ENCODE data around the gene UBR1.
"Not testable (repeated sequence)": the region's sequence is repeated elsewhere in the genome, so short reads cannot be mapped to it uniquely, and the experiment has no call there.

The UBR1 gene

DNA sequence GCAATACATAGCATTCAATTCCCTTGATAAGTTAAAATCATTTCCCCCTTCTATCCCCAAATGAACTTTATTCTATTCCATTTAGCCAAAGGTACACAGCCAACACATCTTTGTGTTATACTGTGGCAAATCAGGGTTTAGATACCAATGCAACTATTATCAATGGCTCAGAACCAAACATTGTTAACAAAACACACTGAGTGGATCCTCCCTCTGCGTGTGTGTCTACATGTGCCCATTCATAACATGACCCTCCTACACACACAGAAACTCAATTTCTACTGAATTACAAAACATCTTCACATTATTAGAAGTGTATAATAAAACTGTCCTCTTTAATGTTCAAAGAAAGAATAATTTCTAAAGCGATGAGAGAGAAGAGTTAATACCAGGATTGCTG, 186.5 kb downstream of the UBR1 start:
- FAIRE-seq (peak; percentile 83), DNase-seq (ENCODE audit: insufficient read length) (no peak)
- TF ChIP-seq POLR2AphosphoS5 (IDR thresholded peaks at IDR 0.05; ENCODE audit: low read depth, low read length) (no peak), POLR2A (IDR thresholded peaks at IDR 0.05; ENCODE audit: low read depth, low read length) (no peak), TAF1 (IDR thresholded peaks at IDR 0.05; ENCODE audit: borderline replicate concordance, low read depth, low read length) (no peak)

DNA sequence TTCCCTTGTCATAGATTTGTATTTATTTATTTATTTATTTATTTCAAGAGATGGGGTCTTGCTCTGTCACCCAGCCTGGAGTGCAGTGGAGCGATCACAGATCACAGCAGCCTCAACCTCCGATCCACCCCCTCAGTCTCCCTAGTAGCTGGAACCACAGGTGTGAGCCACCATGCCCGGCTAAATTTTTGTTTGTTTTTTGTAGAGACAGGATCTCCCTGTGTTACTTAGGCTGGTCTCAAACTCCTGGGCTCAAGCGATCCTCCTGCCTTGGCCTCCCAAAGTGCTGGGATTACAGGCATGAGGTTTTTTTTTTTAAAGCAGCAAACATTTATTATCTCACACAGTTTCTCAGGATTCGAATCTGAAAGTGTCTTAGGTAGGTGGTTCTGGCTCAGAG, 187.8 kb downstream of the UBR1 start:
- DNase-seq (ENCODE audit: insufficient read length): no peak
- no peak for TF ChIP-seq TAF1 (IDR thresholded peaks at IDR 0.05; ENCODE audit: borderline replicate concordance, low read depth, low read length)
- TF ChIP-seq POLR2AphosphoS5 (IDR thresholded peaks at IDR 0.05; ENCODE audit: low read depth, low read length): no peak
- TF ChIP-seq POLR2A (IDR thresholded peaks at IDR 0.05; ENCODE audit: low read depth, low read length): no peak
- FAIRE-seq: no peak

DNA sequence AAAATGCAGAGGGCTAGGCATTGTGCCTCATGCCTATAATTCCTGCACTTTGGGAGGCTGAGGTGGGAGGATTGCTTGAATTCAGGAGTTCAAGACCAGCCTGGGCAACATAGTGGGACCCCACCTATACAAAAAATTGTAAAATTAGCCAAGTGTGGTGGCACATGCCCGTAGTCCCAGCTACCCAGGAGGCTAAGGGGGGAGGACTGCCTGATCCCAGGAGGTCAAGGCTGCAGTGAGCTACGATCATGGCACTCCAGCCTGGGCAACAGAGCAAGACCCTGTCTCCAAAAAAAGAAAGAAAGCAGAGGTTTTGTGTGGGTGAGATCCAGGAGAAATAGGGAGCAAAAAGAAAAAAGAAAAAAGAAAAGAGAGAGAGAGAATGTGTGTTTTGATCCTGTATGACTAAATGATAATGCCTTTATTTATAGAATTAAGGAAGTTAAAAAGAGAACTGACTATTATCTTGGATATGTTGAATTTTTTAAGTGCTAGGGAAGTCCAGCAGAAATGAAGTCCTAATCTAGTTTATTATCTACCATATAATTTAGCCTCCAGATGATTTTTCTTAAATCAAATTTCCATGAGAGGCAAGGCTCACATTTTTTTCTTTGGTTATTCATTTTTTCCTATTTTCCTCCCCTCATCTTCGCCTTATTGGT, 190.1 kb downstream of the UBR1 start:
- no peak for TF ChIP-seq TAF1 (IDR thresholded peaks at IDR 0.05; ENCODE audit: borderline replicate concordance, low read depth, low read length)
- no peak for TF ChIP-seq POLR2A (IDR thresholded peaks at IDR 0.05; ENCODE audit: low read depth, low read length)
- no peak for TF ChIP-seq POLR2AphosphoS5 (IDR thresholded peaks at IDR 0.05; ENCODE audit: low read depth, low read length)
- FAIRE-seq: no peak
- DNase-seq (ENCODE audit: insufficient read length): no peak

DNA sequence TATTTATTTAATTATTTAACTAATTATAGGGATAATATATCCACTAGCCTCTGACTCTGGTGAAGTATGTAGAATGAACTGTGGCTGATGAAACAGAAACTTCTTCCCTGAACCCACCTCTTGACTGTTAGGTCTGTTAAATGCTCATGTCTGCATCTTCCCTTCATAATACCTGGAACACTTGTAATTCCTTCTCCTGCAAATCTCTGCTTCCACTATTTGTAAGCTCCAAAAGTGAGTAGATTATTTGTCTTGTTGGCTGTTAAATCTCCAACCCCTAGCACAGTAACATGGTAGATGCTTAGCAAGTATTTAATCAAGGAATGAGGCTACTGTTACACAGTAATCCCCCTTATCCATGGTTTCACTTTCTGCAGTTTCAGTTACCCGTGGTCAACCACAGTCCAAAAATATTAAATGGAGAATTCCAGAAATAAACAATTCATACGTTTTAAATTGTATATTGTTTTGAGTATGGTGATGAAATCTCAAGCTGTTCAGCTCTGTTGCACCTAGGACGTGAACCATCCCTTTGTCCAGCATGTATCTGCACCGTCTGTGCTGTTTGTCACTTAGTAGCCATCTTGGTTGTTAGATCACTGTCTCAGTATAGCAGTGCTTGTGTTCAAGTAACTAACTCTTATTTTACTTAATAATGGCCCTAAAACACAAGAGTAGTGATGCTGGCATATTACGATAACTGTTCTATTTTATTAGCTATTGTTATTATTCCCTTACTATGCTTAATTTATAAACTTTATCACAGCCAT, 190.9 kb downstream of the UBR1 start:
- DNase-seq (ENCODE audit: insufficient read length) (no peak), FAIRE-seq (no peak)
- TF ChIP-seq POLR2AphosphoS5 (IDR thresholded peaks at IDR 0.05; ENCODE audit: low read depth, low read length) (no peak), TAF1 (IDR thresholded peaks at IDR 0.05; ENCODE audit: borderline replicate concordance, low read depth, low read length) (no peak), POLR2A (IDR thresholded peaks at IDR 0.05; ENCODE audit: low read depth, low read length) (no peak)

DNA sequence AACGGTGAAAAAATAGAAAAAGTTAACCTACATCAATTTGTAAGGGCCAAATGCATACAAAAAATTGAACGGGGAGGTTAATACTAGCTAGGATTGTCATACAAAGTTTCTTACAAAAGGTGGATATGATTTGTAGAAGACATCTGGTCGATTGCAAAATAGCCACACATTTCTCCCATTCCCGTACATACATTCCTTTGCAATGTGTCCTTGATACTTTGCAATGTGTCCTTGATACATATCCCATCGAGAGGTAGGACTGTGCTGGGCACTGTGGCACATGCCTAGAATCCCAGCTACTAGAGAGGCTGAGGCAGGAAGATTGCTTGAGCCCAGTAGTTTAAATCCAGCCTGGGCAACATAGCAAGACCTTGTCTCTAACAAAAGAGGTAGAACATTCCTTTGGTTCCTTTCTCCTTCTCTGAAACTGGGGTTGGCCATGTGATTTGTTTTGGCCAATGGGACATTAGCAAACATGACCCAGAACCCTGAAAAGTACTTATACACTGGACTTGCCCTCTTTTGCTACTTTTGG, 194.7 kb downstream of the UBR1 start:
- peak; percentile 24 for FAIRE-seq
- TF ChIP-seq TAF1 (IDR thresholded peaks at IDR 0.05; ENCODE audit: borderline replicate concordance, low read depth, low read length): no peak
- no peak for TF ChIP-seq POLR2AphosphoS5 (IDR thresholded peaks at IDR 0.05; ENCODE audit: low read depth, low read length)
- TF ChIP-seq POLR2A (IDR thresholded peaks at IDR 0.05; ENCODE audit: low read depth, low read length): no peak
- no peak for DNase-seq (ENCODE audit: insufficient read length)

DNA sequence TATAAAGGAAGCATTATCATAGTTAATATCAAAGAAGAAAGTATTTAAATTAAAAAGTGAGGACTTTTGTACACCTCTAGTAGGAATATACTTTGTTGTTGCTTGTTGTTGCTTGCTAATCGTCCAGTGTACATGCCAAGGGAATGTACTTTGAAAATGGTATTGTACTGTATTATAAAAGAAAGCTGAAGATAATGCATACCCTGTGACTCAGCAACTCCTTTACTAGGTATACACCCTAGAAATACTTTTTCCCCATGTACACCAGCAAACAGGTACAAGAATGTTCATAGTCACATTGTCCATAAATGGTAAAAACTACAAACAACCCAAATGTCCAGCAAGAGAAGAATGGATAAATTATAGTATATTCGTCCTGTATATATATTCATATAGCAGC, 197.3 kb downstream of the UBR1 start:
- TF ChIP-seq POLR2A (IDR thresholded peaks at IDR 0.05; ENCODE audit: low read depth, low read length) (no peak), TAF1 (IDR thresholded peaks at IDR 0.05; ENCODE audit: borderline replicate concordance, low read depth, low read length) (no peak), POLR2AphosphoS5 (IDR thresholded peaks at IDR 0.05; ENCODE audit: low read depth, low read length) (no peak)
- FAIRE-seq: no peak

DNA sequence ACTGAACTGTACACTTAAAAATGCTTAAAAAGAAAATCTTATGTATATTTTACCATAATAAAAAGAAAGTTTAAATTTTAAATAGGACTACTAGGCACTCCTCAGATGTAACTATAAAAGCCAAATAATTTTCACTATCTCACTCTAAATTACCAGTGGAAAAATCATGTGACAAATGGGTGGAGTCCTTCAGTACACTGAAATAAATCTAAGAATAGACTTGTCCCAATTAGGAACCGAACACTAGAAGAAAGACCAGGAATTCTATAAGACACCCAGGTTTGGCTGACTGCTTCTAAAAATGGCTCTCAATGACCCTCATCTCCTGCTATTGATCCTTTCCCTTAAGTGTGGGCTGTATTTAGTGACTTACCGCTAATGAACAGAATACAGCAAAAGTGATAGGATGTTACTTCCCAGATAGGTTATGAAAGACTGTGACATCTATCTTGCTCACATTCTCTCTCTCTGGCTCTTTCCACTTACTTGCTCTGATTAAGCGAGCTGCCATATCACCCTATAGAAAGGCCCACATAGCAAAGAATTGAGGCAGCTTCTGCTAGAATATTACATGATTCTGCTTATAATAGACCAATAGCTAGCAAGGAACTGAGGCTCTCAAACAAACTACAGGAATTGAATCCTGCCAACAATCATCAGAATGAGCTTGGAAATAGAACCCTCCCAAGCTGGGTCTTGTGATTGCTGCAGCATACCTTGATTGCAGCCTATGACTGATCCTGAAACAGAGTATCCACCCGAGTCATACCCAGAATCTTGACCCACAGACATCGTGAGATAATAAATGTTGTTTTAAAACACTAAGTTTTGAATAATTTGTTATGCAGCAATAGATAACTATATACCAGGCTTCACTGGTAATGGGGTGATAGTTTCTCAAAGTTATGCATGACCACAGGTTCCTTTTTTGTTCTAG, 202.2 kb downstream of the UBR1 start:
- FAIRE-seq (no peak), DNase-seq (ENCODE audit: insufficient read length) (no peak)

More for the DNA sequence above, 197.3 kb downstream of the UBR1 start:
- no peak for DNase-seq (ENCODE audit: insufficient read length)

DNA sequence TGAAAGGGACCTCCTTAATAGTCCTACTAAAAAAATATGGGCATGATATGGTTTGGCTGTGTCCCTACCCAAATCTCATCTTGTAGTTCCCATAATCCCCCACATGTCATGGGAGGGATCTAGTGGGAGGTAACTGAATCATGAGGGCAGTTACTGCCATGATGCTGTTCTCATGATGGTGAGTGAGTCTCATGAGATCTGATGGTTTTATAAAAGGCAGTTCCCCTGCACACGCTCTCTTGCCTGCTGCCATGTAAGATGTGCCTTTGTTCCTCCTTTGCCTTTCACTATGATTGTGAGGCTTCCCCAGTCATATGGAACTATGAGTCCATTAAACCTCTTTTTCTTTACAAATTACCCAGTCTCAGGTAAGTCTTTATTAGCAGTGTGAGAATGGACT, 211.9 kb downstream of the UBR1 start:
- FAIRE-seq; DNase-seq (ENCODE audit: insufficient read length): not testable (repeated sequence)

More for the DNA sequence above, 202.2 kb downstream of the UBR1 start:
- no peak for TF ChIP-seq TAF1 (IDR thresholded peaks at IDR 0.05; ENCODE audit: borderline replicate concordance, low read depth, low read length)
- no peak for TF ChIP-seq POLR2A (IDR thresholded peaks at IDR 0.05; ENCODE audit: low read depth, low read length)
- no peak for TF ChIP-seq POLR2AphosphoS5 (IDR thresholded peaks at IDR 0.05; ENCODE audit: low read depth, low read length)

Measured in GM12892 (cell line).